CD4-positive, alpha-beta memory T cell (primary cell): ENCODE data around the gene ENKUR. TPM values are rescaled to one million over a fixed set of nuclear protein-coding genes. Genes with fewer than 3 reads are reported as not detected.

Source experiments
- CTCF ChIA-PET: fragments of 350-600 bp; sonication (Branson Sonifier 250); formaldehyde crosslinking; loops from one replicate; lab custom pipeline; 2021; ENCODE audit warnings: inconsistent platforms; ENCODE audit not compliant: partially characterized antibody; lab: Charles Lee
- POLR2A ChIA-PET: fragments of 350-600 bp; sonication (Branson Sonifier 250); formaldehyde crosslinking; loops from one replicate; lab custom pipeline; 2021; ENCODE audit not compliant: partially characterized antibody; lab: Charles Lee
- DNase-seq, 5 donors: peaks; one replicate each; pipeline versions ENCODE4 v3.0.0 to v3.0.0-alpha.2; 2020 to 2022; ENCODE audit warnings: mixed read lengths in 1 of 5
- H3K27ac ChIP-seq: one replicate; pipeline ENCODE4 v1.7.0; 2013; ENCODE audit warnings: low read depth, low read length
- H3K27me3 ChIP-seq: 2 replicates; pipeline ENCODE4 v1.7.0; 2013; ENCODE audit warnings: mild to moderate bottlenecking, low read length, moderate library complexity; ENCODE audit not compliant: insufficient read depth
- H3K36me3 ChIP-seq: 2 replicates; pipeline ENCODE4 v1.7.0; 2013; ENCODE audit warnings: mild to moderate bottlenecking, low read length, moderate library complexity; ENCODE audit not compliant: insufficient read depth
- H3K4me1 ChIP-seq: 2 replicates; pipeline ENCODE4 v1.7.0; 2013; ENCODE audit warnings: mild to moderate bottlenecking, low read length, moderate library complexity; ENCODE audit not compliant: insufficient read depth
- H3K4me3 ChIP-seq, 2 donors: one replicate each; pipeline ENCODE4 v1.7.0; 2013; ENCODE audit warnings: low read length in 2 of 2, mild to moderate bottlenecking in 1 of 2
- H3K9me3 ChIP-seq, 2 donors: one replicate each; pipeline ENCODE4 v1.7.0; 2013; ENCODE audit warnings: low read length in 2 of 2, control low read depth in 1 of 2; ENCODE audit not compliant: control insufficient read depth in 1 of 2
- H3K27ac Mint-ChIP-seq, 7 donors: one replicate each; pipeline ENCODE4 v1.8.0; 2020 to 2021; ENCODE audit warnings: mixed read lengths in 7 of 7, mild to moderate bottlenecking in 6 of 7, inconsistent platforms in 3 of 7, moderate library complexity in 3 of 7
- H3K27me3 Mint-ChIP-seq, 2 donors: one replicate each; pipeline ENCODE4 v1.8.0; 2020 to 2021; ENCODE audit warnings: mixed read lengths in 2 of 2
- H3K36me3 Mint-ChIP-seq, 2 donors: one replicate each; pipeline ENCODE4 v1.8.0; 2020 to 2021; ENCODE audit warnings: mixed read lengths in 2 of 2, inconsistent platforms in 1 of 2, mild to moderate bottlenecking in 1 of 2
- H3K4me1 Mint-ChIP-seq, 4 donors: one replicate each; pipeline ENCODE4 v1.8.0; 2020 to 2021; ENCODE audit warnings: mixed read lengths in 4 of 4, mild to moderate bottlenecking in 1 of 4
- H3K4me3 Mint-ChIP-seq, 8 donors: one replicate each; pipeline ENCODE4 v1.8.0; 2020 to 2021; ENCODE audit warnings: mixed read lengths in 8 of 8, mild to moderate bottlenecking in 7 of 8, moderate library complexity in 6 of 8, inconsistent platforms in 3 of 8
- H3K9me3 Mint-ChIP-seq, 8 donors: one replicate each; pipeline ENCODE4 v1.8.0; 2020 to 2021; ENCODE audit warnings: mixed read lengths in 8 of 8, mild to moderate bottlenecking in 5 of 8, inconsistent platforms in 3 of 8, moderate library complexity in 1 of 8
- intact Hi-C: fragments of 100-400 bp; cut with micrococcal nuclease; formaldehyde crosslinking; loops from one replicate; pipeline ENCODE4 v1.15.1; 2023
- polyA plus RNA-seq, 2 donors: library from polyadenylated mRNA; unstranded; fragments of 300-500 nt; fragmentation: Illumina TruSeq; gene quantifications; one replicate each; pipeline ENCODE4 v1.2.3, GENCODE V29; 2021
- total RNA-seq, 2 experiments: library from RNA; stranded (reverse); gene quantifications; one replicate each; pipeline ENCODE4 v1.2.3, GENCODE V29; 2021

Gene ENKUR
- total RNA-seq (not detected), polyA plus RNA-seq (not detected)

- peak; percentile 94 to 97 (median 96) for DNase-seq
- H3K27me3 ChIP-seq = no peaks in the 10 kb centered on the region
- POLR2A ChIA-PET = interaction anchor here (0.9 to 1.7 kb wide), 10 partner anchors 25 to 1651 kb away, joined by 3 to 30 read pairs (median 4); partner anchors contain the start of gene ARHGAP21
- no peaks in the 10 kb centered on the region for H3K36me3 ChIP-seq
- H3K36me3 Mint-ChIP-seq = peaks cover 0 to 5% of the 10 kb centered on the region in 2 donors
- H3K4me1 Mint-ChIP-seq = peaks cover 9 to 25% (median 17%) of the 10 kb centered on the region in 4 donors
- intact Hi-C loops = loop anchor here (1.0 to 10.0 kb wide), 7 partner anchors 46 to 1577 kb away; partner anchors contain the start of genes OTUD1 and PRTFDC1
- H3K9me3 Mint-ChIP-seq = no peaks in the 10 kb centered on the region
- H3K27ac ChIP-seq = peak within 1 kb of the TSS; percentile 85
- H3K4me1 ChIP-seq = peaks cover 22% of the 10 kb centered on the region
- H3K27me3 Mint-ChIP-seq = no peaks in the 10 kb centered on the region
- peak within 1 kb of the TSS; percentile 96 to 99 (median 98) for H3K27ac Mint-ChIP-seq
- CTCF ChIA-PET = interaction anchor here (0.6 to 1.4 kb wide), 6 partner anchors 9 to 1866 kb away, joined by 3 to 5 read pairs (median 4); no protein-coding TSS in a partner anchor
- peak within 1 kb of the TSS; percentile 88 to 97 (median 93) for H3K4me3 Mint-ChIP-seq
- no peaks in the 10 kb centered on the region for H3K9me3 ChIP-seq
- peak within 1 kb of the TSS; percentile 30 to 76 for H3K4me3 ChIP-seq
Observed at GRCh38 chr10:25015828-25016375, at the start of gene ENKUR. TSS of gene ENKUR (minus strand) at chr10:25016158. CDS start at chr10:25015936, 222 bp downstream.

- Mint-ChIP-seq H3K27me3 (no peaks in the 10 kb centered on the region), H3K27ac (peak overlapping the region in 1 of 7 donors; percentile 7), H3K4me1 (peaks cover 9 to 31% (median 17%) of the 10 kb centered on the region in 4 donors), H3K36me3 (no peaks in the 10 kb centered on the region), H3K4me3 (peak overlapping the region in 1 of 8 donors; percentile 22), H3K9me3 (no peaks in the 10 kb centered on the region)
- H3K9me3 ChIP-seq = no peaks in the 10 kb centered on the region
- ChIA-PET POLR2A (interaction anchor here (0.6 kb wide), 1 partner anchor 33 kb away, joined by 3 read pairs; no protein-coding TSS in a partner anchor), CTCF (no interaction called here)
- no peaks in the 10 kb centered on the region for H3K36me3 ChIP-seq
- peaks cover 14% of the 10 kb centered on the region for H3K4me1 ChIP-seq
- H3K27me3 ChIP-seq = no peaks in the 10 kb centered on the region
- DNase-seq = no peak
- no peak overlapping the region for H3K27ac ChIP-seq
- intact Hi-C loops = no loop called here
- no peak overlapping the region for H3K4me3 ChIP-seq
Observed at GRCh38 chr10:25064401-25064800, 48.4 kb upstream of the ENKUR start.

- intact Hi-C loops = no loop called here
- Mint-ChIP-seq H3K27me3 (no peaks in the 10 kb centered on the region), H3K4me1 (peaks cover 9 to 31% (median 17%) of the 10 kb centered on the region in 4 donors), H3K36me3 (no peaks in the 10 kb centered on the region), H3K27ac (peak overlapping the region in 2 of 7 donors; percentile 29 to 47), H3K4me3 (peak overlapping the region in 1 of 8 donors; percentile 40), H3K9me3 (no peaks in the 10 kb centered on the region)
- DNase-seq = no peak
- Histone ChIP-seq H3K9me3 (no peaks in the 10 kb centered on the region), H3K27ac (no peak overlapping the region), H3K36me3 (no peaks in the 10 kb centered on the region), H3K4me1 (peaks cover 14% of the 10 kb centered on the region), H3K4me3 (no peak overlapping the region), H3K27me3 (no peaks in the 10 kb centered on the region)
- CTCF ChIA-PET = no interaction called here
- POLR2A ChIA-PET = no interaction called here
Observed at GRCh38 chr10:25063644-25064043, 47.7 kb upstream of the ENKUR start.

GRCh38 chr10:25063157-25063556, 47.2 kb upstream of the ENKUR start:
- no peak for DNase-seq
- no peaks in the 10 kb centered on the region for H3K27me3 Mint-ChIP-seq
- H3K27ac Mint-ChIP-seq = peak overlapping the region in 4 of 7 donors; percentile 5 to 80 (median 63)
- H3K36me3 Mint-ChIP-seq = no peaks in the 10 kb centered on the region
- peaks cover 14% of the 10 kb centered on the region for H3K4me1 ChIP-seq
- intact Hi-C loops = no loop called here
- no peaks in the 10 kb centered on the region for H3K36me3 ChIP-seq
- H3K27me3 ChIP-seq = no peaks in the 10 kb centered on the region
- H3K4me3 ChIP-seq = no peak overlapping the region
- H3K4me3 Mint-ChIP-seq = peak overlapping the region in 3 of 8 donors; percentile 10 to 47 (median 40)
- ChIA-PET POLR2A (no interaction called here), CTCF (no interaction called here)
- H3K27ac ChIP-seq = no peak overlapping the region
- no peaks in the 10 kb centered on the region for H3K9me3 Mint-ChIP-seq
- H3K4me1 Mint-ChIP-seq = peaks cover 9 to 31% (median 17%) of the 10 kb centered on the region in 4 donors
- H3K9me3 ChIP-seq = no peaks in the 10 kb centered on the region

- intact Hi-C loops = loop anchor here (1.0 kb wide), 1 partner anchor 46 kb away; the partner anchor contains the start of genes ENKUR and THNSL1
- no peaks in the 10 kb centered on the region for H3K27me3 ChIP-seq
- no peaks in the 10 kb centered on the region for H3K36me3 ChIP-seq
- Mint-ChIP-seq H3K4me1 (peaks cover 9 to 31% (median 17%) of the 10 kb centered on the region in 4 donors), H3K9me3 (no peaks in the 10 kb centered on the region), H3K36me3 (no peaks in the 10 kb centered on the region), H3K27ac (peak overlapping the region; percentile 67 to 94 (median 80)), H3K4me3 (peak overlapping the region in 7 of 8 donors; percentile 7 to 77 (median 63)), H3K27me3 (no peaks in the 10 kb centered on the region)
- H3K27ac ChIP-seq = no peak overlapping the region
- H3K4me3 ChIP-seq = no peak overlapping the region
- no peaks in the 10 kb centered on the region for H3K9me3 ChIP-seq
- ChIA-PET CTCF (no interaction called here), POLR2A (interaction anchor here (0.6 kb wide), 1 partner anchor 440 kb away, joined by 3 read pairs; no protein-coding TSS in a partner anchor)
- peaks cover 14% of the 10 kb centered on the region for H3K4me1 ChIP-seq
- no peak for DNase-seq
Observed at GRCh38 chr10:25061711-25062449, 45.9 kb upstream of the ENKUR start.

- intact Hi-C loops = no loop called here
- H3K36me3 Mint-ChIP-seq = no peaks in the 10 kb centered on the region
- no peak overlapping the region for H3K4me3 Mint-ChIP-seq
- peaks cover 9 to 31% (median 17%) of the 10 kb centered on the region in 4 donors for H3K4me1 Mint-ChIP-seq
- ChIA-PET CTCF (no interaction called here), POLR2A (no interaction called here)
- Histone ChIP-seq H3K36me3 (no peaks in the 10 kb centered on the region), H3K4me1 (peaks cover 14% of the 10 kb centered on the region), H3K4me3 (no peak overlapping the region), H3K27ac (no peak overlapping the region), H3K9me3 (no peaks in the 10 kb centered on the region), H3K27me3 (no peaks in the 10 kb centered on the region)
- H3K9me3 Mint-ChIP-seq = no peaks in the 10 kb centered on the region
- no peak for DNase-seq
- H3K27ac Mint-ChIP-seq = peak overlapping the region in 1 of 7 donors; percentile 17
- no peaks in the 10 kb centered on the region for H3K27me3 Mint-ChIP-seq
Observed at GRCh38 chr10:25061125-25061524, 45.2 kb upstream of the ENKUR start.

- Histone ChIP-seq H3K36me3 (no peaks in the 10 kb centered on the region), H3K27ac (no peak overlapping the region), H3K27me3 (no peaks in the 10 kb centered on the region), H3K9me3 (no peaks in the 10 kb centered on the region), H3K4me3 (no peak overlapping the region), H3K4me1 (peaks cover 14% of the 10 kb centered on the region)
- ChIA-PET CTCF (no interaction called here), POLR2A (no interaction called here)
- Mint-ChIP-seq H3K27me3 (no peaks in the 10 kb centered on the region), H3K9me3 (no peaks in the 10 kb centered on the region), H3K4me3 (no peak overlapping the region), H3K36me3 (no peaks in the 10 kb centered on the region), H3K27ac (peak overlapping the region in 2 of 7 donors; percentile 19 to 23), H3K4me1 (peaks cover 9 to 27% (median 17%) of the 10 kb centered on the region in 4 donors)
- intact Hi-C loops = no loop called here
- no peak for DNase-seq
Observed at GRCh38 chr10:25059990-25060389, 44.0 kb upstream of the ENKUR start.
